K562 (cell line): ENCODE results near the gene ATF6B. TPM values are rescaled to one million over a fixed set of nuclear protein-coding genes. Genes with fewer than 3 reads are reported as not detected.

Experiments used
- ATAC-seq: fragments of 200-7000 bp; cut with Tn5 transposase; 3 replicates; pipeline ENCODE4 v1.9.1; 2020; ENCODE audit warnings: moderate library complexity
- BruUV-seq: library from RNA; stranded (reverse); fragments of 400-500 nt; replicated peaks from 2 replicates; lab custom pipeline; 2021; lab: Mats Ljungman, UMichigan
- CTCF ChIA-PET: fragments of 300-600 bp; formaldehyde crosslinking; extraction: SDS; loops from one replicate; lab custom pipeline; 2021; ENCODE audit warnings: low intra/inter-chr PET ratio; lab: Yijun Ruan, JAX
- POLR2A ChIA-PET: fragments of 300-600, 350-650 bp; sonication (Branson Sonifier 250); formaldehyde crosslinking; extraction: SDS; loops from one replicate; lab custom pipeline; 2021; ENCODE audit warnings: antibody characterized with exemption, inconsistent platforms; lab: Yijun Ruan, JAX
- DNase-seq, 4 experiments: peaks; one replicate each; pipeline versions ENCODE4 v3.0.0 to v3.0.0-alpha.2; 2011 to 2018; ENCODE audit warnings: low spot score in 3 of 4, mixed read lengths in 3 of 4; ENCODE audit errors: extremely low read depth in 1 of 4
- FAIRE-seq: peaks from 2 replicates; lab custom pipeline; 2011; peaks lifted over from hg19 to GRCh38; lab: Jason Lieb, UNC
- H2AFZ ChIP-seq: 2 replicates; pipeline ENCODE4 v1.6.0; 2011; ENCODE audit warnings: low read depth, low read length, control low read depth, inconsistent platforms
- H3K27ac ChIP-seq: fragments of 200-600 bp; 3 replicates; pipeline ENCODE4 v1.8.0; 2011; ENCODE audit warnings: low read depth, mild to moderate bottlenecking, control low read depth, inconsistent platforms, low read length, moderate library complexity, mixed read lengths; ENCODE audit errors: extremely low read depth
- H3K27me3 ChIP-seq, 2 experiments: fragments of 300-600 bp in 1 of 2; 2 replicates in 1 of 2; 3 replicates in 1 of 2; pipeline versions ENCODE4 v1.6.0 to v1.8.0; 2011; ENCODE audit warnings: inconsistent platforms in 2 of 2, low read length in 2 of 2, mild to moderate bottlenecking in 1 of 2, mixed read lengths in 1 of 2, moderate library complexity in 1 of 2; ENCODE audit not compliant: control insufficient read depth in 2 of 2, insufficient read depth in 2 of 2
- H3K36me3 ChIP-seq: fragments of 300-600 bp; 3 replicates; pipeline ENCODE4 v1.8.0; 2011; ENCODE audit warnings: mild to moderate bottlenecking, low read length, inconsistent platforms; ENCODE audit not compliant: control insufficient read depth, insufficient read depth
- H3K4me1 ChIP-seq, 2 experiments: fragments of 200-600 bp in 1 of 2; replicated peaks in 1 of 2; 2 replicates in 1 of 2; 3 replicates in 1 of 2; pipeline versions ENCODE4 v1.5.1 to v1.8.0; 2011; ENCODE audit warnings: inconsistent platforms in 2 of 2, low read length in 2 of 2, mild to moderate bottlenecking in 1 of 2, mixed read lengths in 1 of 2, moderate library complexity in 1 of 2; ENCODE audit not compliant: control insufficient read depth in 2 of 2, insufficient read depth in 2 of 2
- H3K4me2 ChIP-seq: 2 replicates; pipeline ENCODE4 v1.6.1; 2011; ENCODE audit warnings: low read length, control low read depth, inconsistent platforms, mixed read lengths; ENCODE audit not compliant: insufficient read depth
- H3K4me3 ChIP-seq: fragments of 200-600 bp; sonication (generic), shearing (Covaris generic); 2 replicates; pipeline ENCODE4 v1.5.1; 2016; ENCODE audit warnings: control low read depth, inconsistent platforms
- H3K79me2 ChIP-seq: fragments of 200-600 bp; 3 replicates; pipeline ENCODE4 v1.8.0; 2011; ENCODE audit warnings: low read length, inconsistent platforms; ENCODE audit not compliant: control insufficient read depth, insufficient read depth
- H3K9ac ChIP-seq, 2 experiments: 2 replicates each; pipeline versions ENCODE4 v1.6.0 to v1.6.1; 2011; ENCODE audit warnings: low read depth in 2 of 2, low read length in 2 of 2, control low read depth in 1 of 2, inconsistent platforms in 1 of 2, mild to moderate bottlenecking in 1 of 2, mixed read lengths in 1 of 2; ENCODE audit not compliant: insufficient read depth in 1 of 2
- H3K9me1 ChIP-seq: one replicate; pipeline ENCODE4 v1.6.0; 2011; ENCODE audit warnings: inconsistent platforms, mild to moderate bottlenecking, low read length, moderate library complexity; ENCODE audit not compliant: control insufficient read depth, insufficient read depth
- H3K9me3 ChIP-seq: replicated peaks from 2 replicates; pipeline ENCODE4 v1.5.1; 2011; ENCODE audit warnings: low read depth, low read length, inconsistent platforms; ENCODE audit not compliant: control insufficient read depth, insufficient read depth
- H4K20me1 ChIP-seq: replicated peaks from 2 replicates; pipeline ENCODE4 v1.6.1; 2011; ENCODE audit warnings: low read length, inconsistent platforms, mixed read lengths; ENCODE audit not compliant: control insufficient read depth, insufficient read depth
- BDP1 ChIP-seq: IDR thresholded peaks from 3 replicates; pipeline ENCODE4 v1.6.1; 2011; ENCODE audit not compliant: insufficient read length, insufficient read depth
- GABPB1 ChIP-seq: sonication (generic); formaldehyde crosslinking; IDR thresholded peaks from 2 replicates; pipeline ENCODE4 v1.8.0; 2022; ENCODE audit warnings: mild to moderate bottlenecking, missing genetic modification reagents
- GTF2E2 ChIP-seq: fragments of 200-800 bp; sonication (Bioruptor generic); IDR thresholded peaks from 2 replicates; pipeline ENCODE4 v1.6.1; 2016; ENCODE audit warnings: missing genetic modification characterization, missing compliant biosample characterization
- HOXB6 ChIP-seq: fragments of 250-450 bp; sonication (Bioruptor Pico); IDR thresholded peaks from 2 replicates; pipeline ENCODE4 v1.5.1; 2022; ENCODE audit warnings: mild to moderate bottlenecking, borderline replicate concordance
- KDM1A ChIP-seq, 2 experiments: fragments of 450-650 bp; IDR thresholded peaks; 2 replicates each; pipeline ENCODE4 v1.6.1; 2016; ENCODE audit warnings: mild to moderate bottlenecking in 2 of 2
- ZC3H8 ChIP-seq: fragments of 450-650 bp; IDR thresholded peaks from 2 replicates; pipeline ENCODE4 v1.6.1; 2017
- ZNF140 ChIP-seq: fragments of 250-450 bp; sonication (Bioruptor Pico); IDR thresholded peaks from 2 replicates; pipeline ENCODE4 v1.8.0; 2021; ENCODE audit warnings: moderate library complexity, mild to moderate bottlenecking, inconsistent platforms
- ZNF347 ChIP-seq: fragments of 450-650 bp; formaldehyde crosslinking; IDR thresholded peaks from 2 replicates; pipeline ENCODE4 v1.4.0; 2020; ENCODE audit warnings: low read depth, mild to moderate bottlenecking, moderate library complexity
- ZNF408 ChIP-seq: fragments of 250-450 bp; sonication (Bioruptor Pico); IDR thresholded peaks from 2 replicates; pipeline ENCODE4 v1.4.0; 2020; ENCODE audit warnings: low read depth, mild to moderate bottlenecking, moderate library complexity
- WGBS: fragments of 100-300 bp; shearing (Covaris generic); methylation state at CpG from one replicate; pipeline ENCODE4 v1.1.6; 2016; ENCODE audit warnings: low coverage, mixed read lengths; ENCODE audit not compliant: insufficient coverage; ENCODE audit errors: missing lambda C conversion rate; 5-methylcytosine and 5-hydroxymethylcytosine counted together
- in situ Hi-C: fragments of 300-500 bp; cut with MboI; formaldehyde crosslinking; loops from 4 replicates; pipeline ENCODE4 v1.15.0; 2018; ENCODE audit warnings: inconsistent platforms, mixed read lengths
- intact Hi-C: fragments of 100-400 bp; cut with micrococcal nuclease; formaldehyde crosslinking; loops from 2 replicates; pipeline ENCODE4 v1.14.2; 2022
- polyA plus RNA-seq, 8 experiments: library from polyadenylated mRNA; depleted of rRNA in 4 of 8; stranded (reverse) in 5 of 8; unstranded in 3 of 8; fragments of >200 nt; fragmentation: Nextera tagmentation in 2 of 8; fragmentation: Illumina TruSeq in 1 of 8; extraction: Ambion mirVana in 2 of 8; extraction: Trizol in 1 of 8; gene quantifications; 2 replicates each; pipeline versions ENCODE4 v1.2.1 to v1.2.3, GENCODE V29; 2011 to 2014; ENCODE audit warnings: inconsistent platforms in 1 of 8, missing spikeins in 1 of 8
- total RNA-seq, 7 experiments: library from RNA; depleted of rRNA in 6 of 7; stranded (reverse); fragments of >200 nt in 6 of 7; fragmentation: Illumina TruSeq in 2 of 7; extraction: Trizol in 2 of 7; gene quantifications; 2 replicates each; pipeline versions ENCODE4 v1.2.1 to v1.2.3, GENCODE V29; 2011 to 2021; ENCODE audit warnings: low replicate concordance in 1 of 7
- TF ChIP-seq, protein P1 (sequence below): fragments of 450-650 bp; IDR thresholded peaks from 2 replicates; pipeline ENCODE4 v1.6.1; 2016; ENCODE audit warnings: antibody characterized with exemption
- TF ChIP-seq, protein P2 (sequence below): fragments of 250-450 bp; sonication (Bioruptor Pico); IDR thresholded peaks from 2 replicates; pipeline ENCODE4 v1.5.0; 2021

Gene ATF6B
- total and polyA plus RNA-seq, 9 of the 15 experiments (the other 6 are each of a cell fraction or from before 2014, with no cell fraction given), result 20.7 to 131 (median 31.7) TPM

DNA sequence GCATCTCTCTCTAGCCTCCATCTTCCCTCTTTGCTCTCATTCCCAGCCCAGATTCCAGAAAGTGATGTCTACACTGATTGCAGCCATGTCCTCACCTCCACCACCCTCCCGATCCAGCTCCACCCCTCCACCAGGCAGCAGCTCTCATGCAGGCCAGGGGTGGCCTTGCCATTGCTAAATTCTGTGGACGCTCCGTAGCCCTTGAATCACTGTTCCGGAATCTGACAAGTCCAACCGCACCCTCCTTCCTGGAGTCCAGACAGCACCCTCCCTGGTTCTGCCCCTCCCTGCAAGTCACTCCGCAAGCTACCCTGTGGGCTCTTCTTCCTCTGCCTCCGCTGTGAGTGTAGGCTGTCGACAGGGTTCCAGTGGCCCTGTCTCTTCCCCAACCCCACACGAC is 45.1 kb downstream of the ATF6B start:
- TF ChIP-seq KDM1A (IDR thresholded peaks at IDR 0.05) (0 out of 4 replicates have a peak, but pooled peaks of 1 of the 2 experiments have one; percentile 47), ZC3H8 (no peak)
- TF ChIP-seq, protein P1, sequence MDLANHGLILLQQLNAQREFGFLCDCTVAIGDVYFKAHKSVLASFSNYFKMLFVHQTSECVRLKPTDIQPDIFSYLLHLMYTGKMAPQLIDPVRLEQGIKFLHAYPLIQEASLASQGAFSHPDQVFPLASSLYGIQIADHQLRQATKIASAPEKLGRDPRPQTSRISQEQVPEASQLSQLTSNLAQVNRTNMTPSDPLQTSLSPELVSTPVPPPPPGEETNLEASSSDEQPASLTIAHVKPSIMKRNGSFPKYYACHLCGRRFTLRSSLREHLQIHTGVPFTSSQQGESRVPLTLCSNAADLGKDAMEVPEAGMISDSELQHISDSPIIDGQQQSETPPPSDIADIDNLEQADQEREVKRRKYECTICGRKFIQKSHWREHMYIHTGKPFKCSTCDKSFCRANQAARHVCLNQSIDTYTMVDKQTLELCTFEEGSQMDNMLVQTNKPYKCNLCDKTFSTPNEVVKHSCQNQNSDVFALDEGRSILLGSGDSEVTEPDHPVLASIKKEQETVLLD, result no peak
- H4K20me1 ChIP-seq, result peaks cover 4% of the 10 kb centered on the region; the same call in 1 of the 2 replicates
- DNase-seq (no peak), ATAC-seq (no peak), FAIRE-seq (no peak)
- H3K9ac ChIP-seq, result peak overlapping the region in 1 of 2 experiments; percentile 24; a peak in 1 of 4 replicates
- H3K4me1 ChIP-seq, result peaks cover 11 to 39% of the 10 kb centered on the region in 2 experiments
- no peak overlapping the region for H3K4me2 ChIP-seq
- no peak overlapping the region for H3K4me3 ChIP-seq
- H3K9me1 ChIP-seq, result no peaks in the 10 kb centered on the region
- H2AFZ ChIP-seq, result no peak overlapping the region
- intact Hi-C loops (no loop called here), in situ Hi-C loops (no loop called here)
- peaks cover 5 to 35% of the 10 kb centered on the region in 2 experiments; a peak in 4 of 5 replicates for H3K27me3 ChIP-seq
- H3K27ac ChIP-seq, result no peak overlapping the region
- no peaks in the 10 kb centered on the region for H3K36me3 ChIP-seq
- WGBS, result 12% methylated on average over 9 of the region's 9 CpGs
- H3K9me3 ChIP-seq, result no peaks in the 10 kb centered on the region
- no TSS peak for BruUV-seq
- ChIA-PET POLR2A (interaction anchor here (0.5 to 1.5 kb wide), 5 partner anchors 11 to 889 kb away, joined by 3 to 4 read pairs (median 3); no protein-coding TSS in a partner anchor), CTCF (no interaction called here)
- no peaks in the 10 kb centered on the region for H3K79me2 ChIP-seq

GRCh38 chr6:32082478-32082877 is 45.6 kb downstream of the ATF6B start:
- H3K27ac ChIP-seq, result no peak overlapping the region
- TF ChIP-seq GABPB1 (CRISPR knock-in tag) (no peak), ZNF347 (no peak), ZNF408 (CRISPR knock-in tag) (no peak), HOXB6 (CRISPR knock-in tag) (no peak), ZNF140 (CRISPR knock-in tag) (no peak), GTF2E2 (tag) (no peak), BDP1 (no peak)
- TF ChIP-seq, protein P2, sequence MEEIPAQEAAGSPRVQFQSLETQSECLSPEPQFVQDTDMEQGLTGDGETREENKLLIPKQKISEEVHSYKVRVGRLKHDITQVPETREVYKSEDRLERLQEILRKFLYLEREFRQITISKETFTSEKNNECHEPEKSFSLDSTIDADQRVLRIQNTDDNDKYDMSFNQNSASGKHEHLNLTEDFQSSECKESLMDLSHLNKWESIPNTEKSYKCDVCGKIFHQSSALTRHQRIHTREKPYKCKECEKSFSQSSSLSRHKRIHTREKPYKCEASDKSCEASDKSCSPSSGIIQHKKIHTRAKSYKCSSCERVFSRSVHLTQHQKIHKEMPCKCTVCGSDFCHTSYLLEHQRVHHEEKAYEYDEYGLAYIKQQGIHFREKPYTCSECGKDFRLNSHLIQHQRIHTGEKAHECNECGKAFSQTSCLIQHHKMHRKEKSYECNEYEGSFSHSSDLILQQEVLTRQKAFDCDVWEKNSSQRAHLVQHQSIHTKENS (CRISPR knock-in tag), result no peak

More at GRCh38 chr6:32082478-32082877, 45.6 kb downstream of the ATF6B start:
- peaks cover 4% of the 10 kb centered on the region; the same call in 1 of the 2 replicates for H4K20me1 ChIP-seq
- H3K9ac ChIP-seq, result no peak overlapping the region
- no peaks in the 10 kb centered on the region for H3K36me3 ChIP-seq
- H2AFZ ChIP-seq, result no peak overlapping the region
- H3K4me2 ChIP-seq, result no peak overlapping the region
- peaks cover 5 to 35% of the 10 kb centered on the region in 2 experiments; a peak in 4 of 5 replicates for H3K27me3 ChIP-seq
- DNase-seq (no peak), FAIRE-seq (no peak), ATAC-seq (no peak)
- H3K9me3 ChIP-seq, result no peaks in the 10 kb centered on the region
- no peak overlapping the region for H3K4me3 ChIP-seq
- ChIA-PET POLR2A (interaction anchor here (0.5 to 1.5 kb wide), 6 partner anchors 11 to 890 kb away, joined by 3 to 4 read pairs (median 3); no protein-coding TSS in a partner anchor), CTCF (no interaction called here)
- H3K4me1 ChIP-seq, result peaks cover 11 to 34% of the 10 kb centered on the region in 2 experiments
- no TSS peak for BruUV-seq
- in situ Hi-C loops, result no loop called here
- 12% methylated on average over 6 of the region's 6 CpGs for WGBS
- intact Hi-C loops, result no loop called here
- H3K9me1 ChIP-seq, result no peaks in the 10 kb centered on the region
- H3K79me2 ChIP-seq, result no peaks in the 10 kb centered on the region
